NCI-H526 treated with DMSO at 0.1 percent for 48 hours (cell line): ENCODE measurements around the gene MAP2K5.

ENCODE experiments used
- DNase-seq: peaks from one replicate; lab custom pipeline; 2025; lab: John Stamatoyannopoulos, UW

MAP2K5 gene

DNA sequence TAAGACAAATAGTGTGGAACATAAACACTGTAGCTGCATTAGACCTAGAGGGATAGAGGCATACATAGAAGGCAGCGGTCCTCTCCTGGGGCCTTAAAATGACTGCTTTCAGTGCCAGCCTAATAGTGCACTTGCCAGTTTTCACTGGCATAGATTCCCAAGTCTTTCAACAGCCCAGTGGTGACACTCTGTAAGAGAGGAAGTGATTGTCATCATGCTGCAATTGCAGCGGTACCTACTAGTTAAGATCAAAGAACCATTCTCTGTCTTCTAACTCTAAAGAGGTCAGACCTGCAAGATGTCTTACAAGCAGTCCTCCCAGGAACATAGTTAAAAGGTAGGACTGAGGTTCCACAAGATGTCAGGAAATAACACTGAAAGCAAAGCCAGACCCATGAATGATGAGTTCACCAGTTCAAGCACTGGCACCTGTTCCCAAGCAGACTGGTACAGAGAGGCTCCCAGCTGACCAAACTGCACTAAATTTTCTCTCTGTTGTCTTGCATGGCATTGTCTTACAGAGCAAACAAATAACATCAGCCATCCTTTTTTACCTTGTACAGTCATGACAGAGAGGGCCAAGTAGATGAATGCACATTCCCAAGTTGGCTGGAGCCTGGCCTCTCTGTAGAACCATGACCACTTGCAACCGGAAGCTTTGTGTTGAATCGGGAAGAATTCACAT, 182.3 kb downstream of the MAP2K5 start:
- no peak for DNase-seq

DNA sequence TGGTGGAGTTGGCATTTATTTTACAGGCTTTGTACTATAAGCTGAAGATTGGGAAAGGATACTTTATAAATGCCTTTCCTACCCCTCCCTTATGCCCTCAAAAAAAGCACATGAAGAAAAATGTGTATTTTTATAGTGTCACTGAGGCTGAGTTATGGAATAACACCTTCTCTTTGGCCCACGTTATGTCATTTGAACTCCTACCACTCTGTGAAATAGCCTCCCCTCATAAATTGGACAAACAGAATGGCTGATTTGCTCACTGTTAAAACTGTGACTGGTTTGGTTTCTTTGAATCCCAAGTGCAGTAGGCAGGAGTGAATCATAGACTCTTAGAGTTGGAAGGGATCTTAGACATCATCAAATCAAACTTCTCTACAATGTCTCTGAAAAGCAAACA, 187.6 kb downstream of the MAP2K5 start:
- no peak for DNase-seq

GRCh38 chr15:67731112-67731721, 188.7 kb downstream of the MAP2K5 start:
- no peak for DNase-seq

- no peak for DNase-seq
These were observed 189.7 kb downstream of the MAP2K5 start for GRCh38 chr15:67732164-67732563.

GRCh38 chr15:67732671-67733374, 190.3 kb downstream of the MAP2K5 start:
- DNase-seq = no peak

GRCh38 chr15:67735896-67736295, 193.4 kb downstream of the MAP2K5 start:
- DNase-seq = no peak

- DNase-seq = no peak
These were observed 194.3 kb downstream of the MAP2K5 start for GRCh38 chr15:67736810-67737209.

DNA sequence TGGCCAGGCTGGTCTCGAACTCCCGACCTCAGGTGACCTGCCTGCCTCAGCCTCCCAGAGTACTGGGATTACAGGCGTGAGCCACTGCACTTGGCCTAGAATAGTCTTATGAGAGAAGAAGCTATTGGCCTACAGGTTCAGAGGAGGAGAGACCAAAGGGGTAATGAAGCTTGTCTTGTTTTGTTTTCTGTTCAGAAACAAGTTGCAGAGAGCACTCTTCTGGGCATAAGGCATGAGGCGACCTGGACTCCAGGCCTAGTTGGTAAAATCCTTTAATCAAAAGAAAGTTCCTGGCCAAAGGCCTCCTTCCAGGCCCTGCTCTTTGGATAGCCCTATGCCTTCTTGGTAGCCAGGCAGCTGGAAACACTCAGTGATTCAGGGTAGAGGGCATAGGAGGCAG, 195.6 kb downstream of the MAP2K5 start:
- DNase-seq = no peak

GRCh38 chr15:67740405-67740804, 197.9 kb downstream of the MAP2K5 start:
- no peak for DNase-seq

- DNase-seq = no peak
These were observed 198.8 kb downstream of the MAP2K5 start for GRCh38 chr15:67741308-67741707.

DNA sequence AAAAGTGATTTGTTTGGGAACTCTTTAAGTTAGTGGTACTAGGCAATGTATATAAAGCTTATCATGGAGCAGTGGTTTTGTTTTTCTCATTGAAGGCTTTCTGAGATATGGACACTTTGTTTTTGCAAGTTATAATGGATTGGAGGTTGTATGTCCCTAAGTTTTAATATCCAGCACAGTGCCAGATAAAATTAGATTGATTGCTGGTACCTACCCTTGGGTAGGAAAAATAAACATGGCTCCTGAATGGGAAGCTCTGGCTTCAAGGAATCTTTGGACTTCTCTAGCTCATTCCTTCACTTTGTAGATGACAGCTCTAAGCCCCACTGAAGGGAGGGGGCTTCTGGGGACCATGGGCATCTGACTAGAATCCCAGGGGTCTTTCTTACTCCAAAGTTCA, 201.1 kb downstream of the MAP2K5 start:
- DNase-seq = no peak

DNA sequence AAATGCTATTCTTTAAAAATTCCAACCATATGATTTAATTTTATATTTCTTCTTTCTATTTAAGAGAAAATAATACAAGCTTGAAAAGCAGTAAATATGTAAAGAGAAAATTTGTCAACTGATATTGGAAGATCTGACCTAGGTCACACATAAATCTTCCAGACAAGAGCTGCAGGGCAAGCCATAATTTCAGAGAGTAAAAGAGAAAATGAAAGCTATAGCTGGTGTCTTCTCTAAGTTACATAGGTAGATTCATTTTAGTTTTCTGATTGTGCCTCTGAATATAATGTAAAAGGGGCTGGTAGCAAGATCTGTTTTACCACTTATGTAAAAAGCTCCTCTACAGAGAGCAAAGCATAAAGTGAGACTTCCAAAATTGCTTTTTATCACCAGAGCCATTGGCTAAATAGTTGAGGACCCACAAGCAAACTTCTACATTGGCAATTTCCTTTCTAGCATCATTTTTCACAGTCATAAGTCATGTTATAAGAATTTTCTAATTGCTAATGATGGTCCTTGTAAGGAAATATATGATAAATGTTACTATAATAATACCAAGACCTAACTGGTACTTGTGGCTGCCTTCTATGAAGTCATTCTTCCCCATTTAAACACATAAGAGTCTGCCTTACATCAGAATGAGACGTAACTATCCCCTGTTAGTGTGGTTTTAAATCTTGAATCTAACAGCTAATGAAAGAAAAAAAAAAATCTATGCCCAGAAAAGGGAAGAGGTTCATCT, 202.0 kb downstream of the MAP2K5 start:
- DNase-seq = no peak

- no peak for DNase-seq
These were observed 202.8 kb downstream of the MAP2K5 start for GRCh38 chr15:67745073-67746006.

DNA sequence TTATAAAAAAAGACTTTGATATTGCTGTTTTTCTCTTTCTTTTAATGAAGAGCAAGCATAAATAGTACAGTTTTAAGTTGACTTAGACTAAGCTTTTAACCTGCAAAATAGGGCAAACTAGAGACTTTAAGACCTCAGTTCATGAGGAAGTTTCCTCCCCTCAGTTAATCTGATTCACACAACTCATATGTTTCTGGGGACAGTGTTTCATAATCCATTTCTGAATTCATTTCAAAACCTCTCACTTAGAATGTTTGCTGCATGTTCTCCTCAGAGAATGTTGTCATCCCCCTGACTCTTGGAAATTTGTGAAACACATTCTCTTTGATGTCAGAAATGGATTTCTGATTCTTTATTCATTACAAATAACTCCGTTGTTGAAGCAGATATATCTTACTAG, 203.5 kb downstream of the MAP2K5 start:
- no peak for DNase-seq

GRCh38 chr15:67746450-67746849, 203.9 kb downstream of the MAP2K5 start:
- DNase-seq = no peak

GRCh38 chr15:67747921-67748320, 205.4 kb downstream of the MAP2K5 start:
- DNase-seq = no peak

GRCh38 chr15:67750371-67750770, 207.9 kb downstream of the MAP2K5 start:
- DNase-seq = no peak

DNA sequence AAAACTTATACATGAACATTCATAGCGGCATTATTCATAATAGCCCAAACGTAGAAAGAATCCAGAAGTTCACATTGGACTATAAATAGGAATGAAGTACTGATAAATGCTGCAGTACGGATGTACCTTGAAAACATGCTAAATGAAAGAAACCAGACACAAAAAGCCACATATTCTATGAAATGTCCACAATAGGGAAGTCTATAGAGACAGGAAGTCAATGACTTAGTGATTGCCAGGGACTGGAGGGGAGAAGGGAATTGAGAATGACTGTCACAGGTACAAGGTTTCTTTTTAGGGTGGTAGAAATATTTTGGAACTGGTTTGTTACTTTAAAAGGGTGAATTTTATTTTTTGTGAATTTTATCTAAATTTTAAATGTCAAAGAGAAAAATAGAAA, 211.4 kb downstream of the MAP2K5 start:
- DNase-seq = no peak

- DNase-seq = no peak
These were observed 212.8 kb downstream of the MAP2K5 start for GRCh38 chr15:67755264-67755663.

- no peak for DNase-seq
These were observed 213.4 kb downstream of the MAP2K5 start for GRCh38 chr15:67755936-67756335.

DNA sequence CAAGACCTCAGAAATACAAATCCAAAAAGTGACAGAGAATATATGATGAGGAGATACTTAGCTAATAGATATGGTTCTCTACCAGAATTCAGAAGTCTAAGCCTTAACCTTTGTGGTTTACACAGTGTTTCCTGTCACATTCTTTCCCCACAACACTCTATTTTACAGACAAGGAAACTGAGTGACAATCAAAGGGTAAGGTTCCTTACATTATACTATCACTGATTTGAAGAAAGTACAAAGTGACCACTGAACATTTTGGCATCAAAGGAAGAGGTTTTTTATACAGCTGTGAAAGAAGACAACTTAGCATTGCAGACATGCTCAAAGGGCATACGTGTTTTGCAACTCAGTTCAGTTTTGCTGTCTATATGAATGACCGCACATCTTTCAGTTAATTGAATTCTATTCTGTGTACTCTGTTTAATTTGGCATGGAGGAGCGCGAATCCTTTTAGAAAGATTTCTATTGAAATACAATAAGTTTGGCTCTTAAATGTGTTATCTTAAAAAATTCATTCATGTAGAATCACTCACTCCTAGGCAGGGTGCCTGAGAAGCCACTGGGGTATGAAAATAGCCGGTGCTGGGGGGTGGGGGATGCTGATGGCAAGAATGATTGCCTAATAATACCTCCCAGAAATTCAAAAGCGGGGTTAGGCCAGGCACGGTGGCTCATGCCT, 216.3 kb downstream of the MAP2K5 start:
- DNase-seq = no peak
